Astrocyte of the cerebellum (primary cell): ENCODE measurements around the gene SORCS2.

Experiments used
- DNase-seq: peaks from one replicate; pipeline ENCODE4 v3.0.0-alpha.2; 2011; ENCODE audit warnings: low read depth
- H3K4me3 ChIP-seq: 2 replicates; pipeline ENCODE4 v1.5.1; 2011; ENCODE audit warnings: mild to moderate bottlenecking, low read depth, low read length, moderate library complexity
- in situ Hi-C: cut with HindIII; loops from 2 replicates; pipeline ENCODE4 v1.10.0; 2017; ENCODE audit warnings: low sequenced_read_pairs
- TF ChIP-seq, protein P1 (sequence below): IDR thresholded peaks from 2 replicates; pipeline ENCODE4 v1.5.1; 2012; ENCODE audit warnings: low read length, low read depth, moderate library complexity, mild to moderate bottlenecking; ENCODE audit errors: missing control alignments

The SORCS2 gene

DNA sequence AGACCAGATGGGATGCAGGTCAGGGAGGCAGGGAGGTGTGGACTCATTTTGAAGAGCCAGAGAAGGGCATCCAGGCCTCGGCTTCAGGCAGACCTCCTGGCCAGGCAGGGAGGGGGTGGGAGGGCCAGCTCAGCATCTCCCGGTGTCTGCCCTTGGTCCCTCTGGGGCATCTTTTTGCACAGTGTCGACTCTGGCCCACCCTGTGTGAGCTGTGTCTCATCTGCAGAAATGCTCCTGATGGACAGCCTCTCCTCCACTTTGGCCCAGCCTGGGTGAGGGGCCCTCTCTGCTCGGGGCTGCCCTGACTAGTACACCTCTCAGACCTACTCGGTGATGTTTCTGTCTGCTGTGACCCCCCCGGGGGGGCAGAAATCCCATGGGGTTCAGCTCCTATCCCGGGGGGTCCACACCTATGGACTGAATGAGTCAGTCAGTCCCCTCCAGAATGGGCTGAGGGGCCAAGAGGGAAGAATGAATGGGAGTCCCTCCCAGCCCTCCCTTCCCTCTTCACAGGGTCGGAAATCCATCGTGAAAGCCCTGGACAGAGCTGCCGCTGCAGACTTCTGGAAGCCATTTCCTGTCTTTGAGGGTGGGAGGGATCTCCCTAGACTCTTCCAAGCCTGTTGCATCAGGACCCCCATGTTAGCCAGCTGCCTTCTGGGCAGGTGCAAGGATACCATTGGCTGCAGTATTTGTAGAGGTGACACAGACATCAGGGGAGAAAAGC lies 439.1 kb downstream of the SORCS2 start:
- DNase-seq = no peak
- TF ChIP-seq, protein P1, sequence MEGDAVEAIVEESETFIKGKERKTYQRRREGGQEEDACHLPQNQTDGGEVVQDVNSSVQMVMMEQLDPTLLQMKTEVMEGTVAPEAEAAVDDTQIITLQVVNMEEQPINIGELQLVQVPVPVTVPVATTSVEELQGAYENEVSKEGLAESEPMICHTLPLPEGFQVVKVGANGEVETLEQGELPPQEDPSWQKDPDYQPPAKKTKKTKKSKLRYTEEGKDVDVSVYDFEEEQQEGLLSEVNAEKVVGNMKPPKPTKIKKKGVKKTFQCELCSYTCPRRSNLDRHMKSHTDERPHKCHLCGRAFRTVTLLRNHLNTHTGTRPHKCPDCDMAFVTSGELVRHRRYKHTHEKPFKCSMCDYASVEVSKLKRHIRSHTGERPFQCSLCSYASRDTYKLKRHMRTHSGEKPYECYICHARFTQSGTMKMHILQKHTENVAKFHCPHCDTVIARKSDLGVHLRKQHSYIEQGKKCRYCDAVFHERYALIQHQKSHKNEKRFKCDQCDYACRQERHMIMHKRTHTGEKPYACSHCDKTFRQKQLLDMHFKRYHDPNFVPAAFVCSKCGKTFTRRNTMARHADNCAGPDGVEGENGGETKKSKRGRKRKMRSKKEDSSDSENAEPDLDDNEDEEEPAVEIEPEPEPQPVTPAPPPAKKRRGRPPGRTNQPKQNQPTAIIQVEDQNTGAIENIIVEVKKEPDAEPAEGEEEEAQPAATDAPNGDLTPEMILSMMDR = no peak
- in situ Hi-C loops = no loop called here
- no peak overlapping the region for H3K4me3 ChIP-seq

DNA sequence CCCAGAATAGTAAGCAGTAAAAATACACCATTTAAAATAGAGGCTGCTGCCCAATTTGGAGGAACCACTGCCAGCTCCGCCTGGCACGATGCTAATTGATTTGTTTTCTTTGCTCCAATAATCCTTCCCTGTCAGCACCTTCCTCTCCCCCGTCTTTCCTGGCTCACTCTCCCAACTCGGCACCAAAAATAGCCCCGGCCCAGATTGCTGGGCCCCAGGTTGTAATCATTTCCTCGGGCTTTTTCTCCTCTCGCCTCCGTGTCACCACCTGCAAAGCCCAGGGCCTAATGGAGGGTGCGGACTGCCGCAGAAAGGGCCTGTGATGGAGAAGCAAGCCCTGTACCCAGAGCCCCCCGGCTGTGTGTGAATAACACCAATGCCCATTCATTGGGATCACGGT lies 440.0 kb downstream of the SORCS2 start:
- TF ChIP-seq, protein P1 = no peak
- in situ Hi-C loops = no loop called here
- H3K4me3 ChIP-seq = no peak overlapping the region
- DNase-seq = no peak

DNA sequence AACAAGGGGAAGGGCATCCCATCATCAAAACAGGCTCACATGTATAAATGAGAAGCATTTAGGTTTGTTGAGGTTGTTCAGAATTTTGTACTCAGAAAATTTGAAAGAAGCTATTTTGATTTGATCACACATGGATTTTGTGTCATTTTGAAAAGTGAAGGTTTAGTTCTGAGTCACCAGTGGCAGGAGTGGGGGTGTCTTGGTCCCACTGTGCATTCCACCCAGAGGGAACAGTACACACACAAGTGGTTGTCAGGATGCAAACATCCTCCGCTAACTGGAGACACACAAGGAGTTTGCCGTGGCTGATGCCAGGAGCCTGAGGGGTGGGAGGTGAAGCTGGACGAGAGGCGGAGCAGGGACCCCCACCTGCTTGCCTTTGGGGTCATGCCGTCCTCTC lies 440.6 kb downstream of the SORCS2 start:
- H3K4me3 ChIP-seq = no peak overlapping the region
- DNase-seq = no peak
- TF ChIP-seq, protein P1 = no peak
- in situ Hi-C loops = no loop called here

DNA sequence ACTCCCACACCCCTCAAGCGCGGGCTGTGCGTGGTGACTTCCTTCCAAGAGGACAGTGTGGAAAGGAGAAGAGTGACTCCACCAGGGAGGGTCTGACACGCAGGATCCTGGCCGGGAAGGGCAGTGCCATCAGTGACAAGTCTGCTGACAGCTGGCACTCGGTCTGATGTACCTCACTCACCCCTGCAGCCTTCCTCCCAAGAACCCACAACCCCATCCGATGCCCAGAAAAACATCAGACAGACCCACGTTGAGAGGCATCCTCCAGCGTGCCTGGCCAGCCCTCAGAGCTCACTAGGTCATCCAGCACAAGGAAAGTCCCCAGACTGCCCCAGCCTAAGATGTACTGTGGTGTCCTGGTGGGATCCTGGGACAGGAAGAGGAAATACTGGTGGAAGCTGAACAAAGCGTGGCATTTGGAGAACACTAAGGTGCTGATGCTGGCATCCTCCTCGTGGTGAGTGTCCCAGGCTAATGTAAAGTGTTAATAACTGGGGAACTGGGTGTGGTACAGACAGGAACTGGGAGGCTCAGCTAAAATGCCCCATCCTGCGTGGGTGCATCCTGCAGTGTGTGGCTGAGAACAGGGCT lies 442.4 kb downstream of the SORCS2 start:
- TF ChIP-seq, protein P1 = no peak
- in situ Hi-C loops = no loop called here

DNA sequence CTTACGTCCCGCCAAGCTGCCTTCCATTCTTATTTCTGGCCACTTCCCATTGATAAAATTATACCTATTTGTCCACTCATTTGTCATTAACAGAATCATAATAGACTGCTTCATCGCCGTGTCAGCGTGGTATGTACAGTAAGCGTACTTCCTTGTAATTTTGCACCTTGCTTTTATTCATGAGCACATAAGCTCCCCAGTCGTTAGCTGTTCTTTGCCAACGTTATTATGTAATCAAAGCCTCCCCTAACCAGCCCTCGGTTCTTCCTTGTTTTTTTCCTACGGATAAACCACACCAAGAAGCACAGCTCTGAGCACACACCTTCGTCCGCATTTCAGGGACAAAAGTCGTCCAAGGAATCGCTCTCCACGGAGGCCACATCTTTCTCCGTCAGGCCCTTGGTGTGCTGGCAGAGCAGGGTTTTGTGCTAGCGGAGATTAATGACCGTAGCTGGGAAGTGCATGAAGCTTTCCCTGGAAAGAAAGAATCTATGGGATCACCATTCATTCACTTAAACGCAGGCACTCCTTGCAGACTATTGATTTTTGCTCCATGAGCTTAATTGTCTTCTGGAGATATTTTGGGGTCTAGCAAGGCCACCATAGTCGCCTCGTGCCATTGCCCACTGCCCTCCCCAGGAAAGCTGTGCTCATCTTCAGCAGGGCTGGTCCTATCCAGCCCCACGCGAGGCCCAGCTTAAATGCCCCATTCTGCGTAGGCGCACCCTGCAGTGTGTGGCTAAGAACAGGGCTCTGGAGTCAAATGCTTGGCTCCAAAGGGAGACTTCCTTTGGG lies 443.3 kb downstream of the SORCS2 start:
- TF ChIP-seq, protein P1 = no peak
- in situ Hi-C loops = no loop called here
- DNase-seq = no peak
- H3K4me3 ChIP-seq = no peak overlapping the region

More for the DNA sequence above, 442.4 kb downstream of the SORCS2 start:
- no peak for DNase-seq
- no peak overlapping the region for H3K4me3 ChIP-seq

DNA sequence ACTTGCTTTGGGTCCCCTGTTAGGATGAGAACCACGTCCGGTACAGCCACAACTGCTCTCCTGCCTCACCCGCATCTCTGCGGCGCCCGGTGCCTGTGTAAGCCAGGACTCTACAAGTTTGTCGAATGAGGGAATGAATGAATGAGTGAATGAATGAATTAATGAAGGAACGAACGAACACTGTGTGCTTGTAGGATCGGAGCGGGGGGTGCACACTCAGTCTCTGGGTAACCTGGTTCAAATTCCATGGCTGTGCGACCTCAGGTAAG lies 443.8 kb downstream of the SORCS2 start:
- TF ChIP-seq, protein P1 = no peak
- H3K4me3 ChIP-seq = no peak overlapping the region
- in situ Hi-C loops = no loop called here
- no peak for DNase-seq
